Mesendoderm (in vitro differentiated cells): ENCODE measurements around the gene BMP7.

ENCODE experiments used
- DNase-seq: peaks from one replicate; pipeline ENCODE4 v3.0.0; 2013
- H2AK5ac ChIP-seq: 2 replicates; pipeline ENCODE4 v1.6.1; 2013; ENCODE audit warnings: low read length, inconsistent platforms
- H2BK120ac ChIP-seq: 2 replicates; pipeline ENCODE4 v1.6.1; 2013; ENCODE audit warnings: low read depth, mild to moderate bottlenecking, low read length, moderate library complexity, mixed read lengths
- H2BK15ac ChIP-seq: replicated peaks from 2 replicates; pipeline ENCODE4 v1.6.1; 2013; ENCODE audit warnings: low read depth, mild to moderate bottlenecking, moderate library complexity
- H2BK5ac ChIP-seq: 2 replicates; pipeline ENCODE4 v1.6.1; 2013; ENCODE audit warnings: low read length, inconsistent platforms
- H3K18ac ChIP-seq: 2 replicates; pipeline ENCODE4 v1.6.1; 2013; ENCODE audit warnings: mild to moderate bottlenecking, low read length, mixed read lengths
- H3K23ac ChIP-seq: one replicate; pipeline ENCODE4 v1.6.1; 2013; ENCODE audit warnings: low read length
- H3K27ac ChIP-seq: 2 replicates; pipeline ENCODE4 v1.5.1; 2013; ENCODE audit warnings: low read depth, mild to moderate bottlenecking, inconsistent platforms, low read length, moderate library complexity
- H3K27me3 ChIP-seq: 2 replicates; pipeline ENCODE4 v1.6.1; 2013; ENCODE audit warnings: low read length, control low read depth, mild to moderate bottlenecking, inconsistent platforms; ENCODE audit not compliant: insufficient read depth, poor library complexity
- H3K36me3 ChIP-seq: 2 replicates; pipeline ENCODE4 v1.6.1; 2013; ENCODE audit warnings: low read length, inconsistent platforms; ENCODE audit not compliant: control insufficient read depth, insufficient read depth
- H3K4ac ChIP-seq: one replicate; pipeline ENCODE4 v1.6.1; 2013; ENCODE audit warnings: low read depth, mild to moderate bottlenecking, low read length, moderate library complexity
- H3K4me1 ChIP-seq: 2 replicates; pipeline ENCODE4 v1.6.1; 2013; ENCODE audit warnings: low read depth, low read length, inconsistent platforms; ENCODE audit not compliant: control insufficient read depth
- H3K4me2 ChIP-seq: 2 replicates; pipeline ENCODE4 v1.6.1; 2013; ENCODE audit warnings: low read length
- H3K4me3 ChIP-seq: 2 replicates; pipeline ENCODE4 v1.5.1; 2013; ENCODE audit warnings: mild to moderate bottlenecking, low read length
- H3K56ac ChIP-seq: one replicate; pipeline ENCODE4 v1.6.1; 2013; ENCODE audit warnings: low read length
- H3K79me1 ChIP-seq: 2 replicates; pipeline ENCODE4 v1.6.1; 2013; ENCODE audit warnings: low read length, inconsistent platforms
- H3K79me2 ChIP-seq: 2 replicates; pipeline ENCODE4 v1.6.1; 2013; ENCODE audit warnings: mild to moderate bottlenecking, low read length; ENCODE audit not compliant: control insufficient read depth, insufficient read depth
- H3K9ac ChIP-seq: 2 replicates; pipeline ENCODE4 v1.6.1; 2013; ENCODE audit warnings: low read length, inconsistent platforms
- H4K5ac ChIP-seq: one replicate; pipeline ENCODE4 v1.6.1; 2013; ENCODE audit warnings: low read length
- H4K8ac ChIP-seq: one replicate; pipeline ENCODE4 v1.6.1; 2013; ENCODE audit warnings: low read depth, mild to moderate bottlenecking, control low read depth, low read length, moderate library complexity
- WGBS: extraction: QIAGEN DNeasy Blood & Tissue Kit; methylation state at CpG from one replicate; pipeline ENCODE4 v1.1.7; 2013; ENCODE audit warnings: low lambda C conversion rate, missing lambda C conversion rate; ENCODE audit not compliant: insufficient coverage; ENCODE audit errors: extremely low coverage; 5-methylcytosine and 5-hydroxymethylcytosine counted together

The BMP7 gene

GRCh38 chr20:57134804-57135203, 131.6 kb downstream of the BMP7 start:
- H3K27me3 ChIP-seq = no peaks in the 10 kb centered on the region
- H3K4me2 ChIP-seq = no peak overlapping the region
- no peak overlapping the region for H2BK15ac ChIP-seq
- H3K23ac ChIP-seq = no peak overlapping the region
- H3K4me1 ChIP-seq = no peaks in the 10 kb centered on the region
- H3K4me3 ChIP-seq = no peak overlapping the region
- H3K4ac ChIP-seq = no peak overlapping the region
- H3K27ac ChIP-seq = no peak overlapping the region
- DNase-seq = no peak
- H3K56ac ChIP-seq = no peak overlapping the region
- H4K5ac ChIP-seq = no peak overlapping the region
- no peak overlapping the region for H2BK120ac ChIP-seq
- no peaks in the 10 kb centered on the region for H3K36me3 ChIP-seq
- H3K9ac ChIP-seq = no peak overlapping the region
- H3K18ac ChIP-seq = no peak overlapping the region
- H3K79me1 ChIP-seq = no peaks in the 10 kb centered on the region
- no peak overlapping the region for H2AK5ac ChIP-seq
- no peak overlapping the region for H4K8ac ChIP-seq
- no CpG with 5 or more reads among the region's 4 CpGs for WGBS
- H3K79me2 ChIP-seq = no peaks in the 10 kb centered on the region
- no peak overlapping the region for H2BK5ac ChIP-seq

DNA sequence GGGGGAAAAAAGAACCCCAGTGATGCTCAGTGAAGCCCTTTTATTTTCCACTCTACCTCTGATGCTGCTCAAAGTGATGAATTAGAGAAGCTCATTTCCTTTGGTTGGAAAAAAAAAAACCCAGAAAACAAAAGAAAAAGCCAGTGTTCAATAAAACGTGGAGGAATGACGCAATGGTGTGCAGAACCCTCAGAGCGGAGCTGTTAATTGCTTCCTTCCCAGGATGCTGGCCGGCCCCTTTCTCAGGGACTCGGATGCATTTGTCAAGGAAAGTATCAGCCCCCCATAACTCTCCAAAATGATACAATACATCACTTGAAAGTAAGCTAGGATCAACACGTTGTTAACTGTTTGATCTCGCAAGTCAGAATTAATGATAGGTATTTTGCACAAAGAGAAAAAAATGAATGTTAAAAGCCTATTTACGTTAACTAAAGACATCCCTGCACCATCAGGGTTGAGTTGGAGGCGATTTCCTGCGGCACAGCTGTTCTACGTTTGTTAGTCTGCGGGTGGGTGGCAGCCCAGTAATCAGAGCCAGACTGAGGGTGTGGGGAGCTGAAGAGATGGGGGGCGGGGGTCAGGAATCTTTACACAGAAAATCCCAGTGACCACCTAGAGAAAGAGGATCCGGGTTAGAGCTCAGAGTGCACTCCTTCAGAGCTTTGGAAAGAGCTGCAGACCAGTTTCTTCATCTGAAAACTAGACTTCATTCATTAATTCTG, 132.4 kb downstream of the BMP7 start:
- Histone ChIP-seq H2BK120ac (no peak overlapping the region), H2BK15ac (no peak overlapping the region), H3K4me1 (no peaks in the 10 kb centered on the region), H3K79me2 (no peaks in the 10 kb centered on the region), H3K27me3 (no peaks in the 10 kb centered on the region), H3K79me1 (no peaks in the 10 kb centered on the region), H3K4me2 (no peak overlapping the region), H3K36me3 (no peaks in the 10 kb centered on the region), H4K5ac (no peak overlapping the region), H2BK5ac (no peak overlapping the region), H3K18ac (no peak overlapping the region), H3K56ac (no peak overlapping the region), H4K8ac (no peak overlapping the region), H2AK5ac (no peak overlapping the region), H3K4me3 (no peak overlapping the region), H3K9ac (no peak overlapping the region), H3K23ac (no peak overlapping the region), H3K4ac (no peak overlapping the region), H3K27ac (no peak overlapping the region)
- DNase-seq = no peak
- no CpG with 5 or more reads among the region's 14 CpGs for WGBS

DNA sequence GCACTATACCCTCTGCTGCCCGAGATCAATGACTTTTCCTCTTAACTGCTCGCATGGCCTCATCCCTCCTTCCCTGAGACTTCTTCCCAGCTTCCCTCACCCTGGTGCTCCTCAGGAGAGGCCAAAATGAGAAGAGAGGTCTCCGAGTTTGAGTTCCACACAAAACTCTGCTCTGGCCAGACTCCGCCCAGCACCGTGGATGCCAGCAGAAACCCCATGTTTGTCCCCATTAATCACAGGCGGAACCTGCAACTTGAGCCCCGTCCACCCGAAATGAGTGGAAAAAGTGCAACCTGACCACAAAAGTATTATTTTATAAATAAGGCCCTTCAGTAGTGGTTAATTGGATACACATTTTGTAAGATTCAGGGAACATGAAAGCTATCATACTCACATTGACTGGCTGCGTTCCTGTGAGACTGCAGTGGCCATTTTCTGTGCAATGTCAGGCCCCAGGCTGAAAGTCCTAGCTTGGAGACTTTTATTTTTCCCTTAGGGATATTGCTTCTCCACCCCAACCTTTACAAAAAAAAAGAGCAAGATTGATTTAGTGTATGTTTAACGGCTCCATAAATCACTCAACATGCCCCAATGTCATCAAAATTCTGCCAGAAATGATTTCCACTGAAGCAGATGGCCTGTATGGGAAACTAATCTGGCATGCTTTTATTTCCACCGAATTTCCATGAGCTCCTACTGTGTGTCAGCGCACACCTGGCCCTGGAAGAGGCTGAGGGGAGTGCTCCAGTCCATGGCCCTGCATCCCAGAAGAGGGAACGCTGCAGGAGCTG, 134.6 kb downstream of the BMP7 start:
- Histone ChIP-seq H4K8ac (no peak overlapping the region), H3K23ac (no peak overlapping the region), H3K4ac (no peak overlapping the region), H3K27ac (no peak overlapping the region), H2BK120ac (no peak overlapping the region), H3K9ac (no peak overlapping the region), H2BK5ac (no peak overlapping the region), H2AK5ac (no peak overlapping the region), H3K36me3 (no peaks in the 10 kb centered on the region), H3K79me1 (no peaks in the 10 kb centered on the region), H3K79me2 (no peaks in the 10 kb centered on the region), H3K56ac (no peak overlapping the region), H3K4me2 (no peak overlapping the region), H3K18ac (no peak overlapping the region), H4K5ac (no peak overlapping the region), H2BK15ac (no peak overlapping the region), H3K4me3 (no peak overlapping the region), H3K27me3 (no peaks in the 10 kb centered on the region), H3K4me1 (no peaks in the 10 kb centered on the region)
- no peak for DNase-seq
- no CpG with 5 or more reads among the region's 13 CpGs for WGBS

GRCh38 chr20:57131077-57131476, 135.4 kb downstream of the BMP7 start:
- Histone ChIP-seq H3K4ac (no peak overlapping the region), H3K18ac (no peak overlapping the region), H2BK15ac (no peak overlapping the region), H3K27ac (no peak overlapping the region), H4K8ac (no peak overlapping the region), H3K9ac (no peak overlapping the region), H2AK5ac (no peak overlapping the region), H3K23ac (no peak overlapping the region), H3K4me2 (no peak overlapping the region), H3K79me1 (no peaks in the 10 kb centered on the region), H3K36me3 (no peaks in the 10 kb centered on the region), H3K4me3 (no peak overlapping the region), H3K4me1 (no peaks in the 10 kb centered on the region), H2BK120ac (no peak overlapping the region), H3K56ac (no peak overlapping the region), H3K79me2 (no peaks in the 10 kb centered on the region), H2BK5ac (no peak overlapping the region), H3K27me3 (no peaks in the 10 kb centered on the region), H4K5ac (no peak overlapping the region)
- no CpG with 5 or more reads among the region's 10 CpGs for WGBS
- DNase-seq = no peak

DNA sequence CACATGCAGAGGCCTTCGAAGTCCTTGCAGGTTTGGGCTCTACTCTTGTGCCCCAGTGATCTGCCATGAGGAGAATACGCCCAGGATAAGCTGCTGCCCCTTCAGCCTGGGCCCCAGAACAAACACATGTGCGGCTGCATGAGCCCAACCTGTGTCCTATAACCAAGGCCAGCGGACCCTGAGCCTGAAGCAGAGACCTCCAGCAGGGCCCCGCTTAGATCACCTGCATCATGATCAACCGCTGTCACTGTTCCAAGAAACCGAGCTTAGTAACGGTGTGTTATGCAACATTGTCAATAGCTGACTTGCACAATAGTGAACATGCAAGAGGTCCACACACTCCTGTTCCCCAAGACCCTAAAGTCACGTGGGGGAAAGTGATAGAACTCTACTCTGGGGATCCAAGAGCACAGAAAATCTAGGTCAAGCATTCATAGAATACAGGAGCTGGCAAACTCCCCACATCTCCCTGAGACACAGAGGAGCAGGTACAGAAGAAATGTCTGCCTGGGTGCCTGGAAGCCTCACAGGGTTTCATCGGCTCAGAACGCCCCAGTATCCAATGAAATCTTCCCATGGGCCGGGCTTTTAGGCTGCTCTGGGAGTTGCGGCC, 136.2 kb downstream of the BMP7 start:
- no CpG with 5 or more reads among the region's 13 CpGs for WGBS
- H3K56ac ChIP-seq = no peak overlapping the region
- no peak overlapping the region for H4K8ac ChIP-seq
- H3K23ac ChIP-seq = no peak overlapping the region
- no peak for DNase-seq
- no peak overlapping the region for H3K4me2 ChIP-seq
- H2BK120ac ChIP-seq = no peak overlapping the region
- no peak overlapping the region for H2AK5ac ChIP-seq
- no peak overlapping the region for H2BK5ac ChIP-seq
- H4K5ac ChIP-seq = no peak overlapping the region
- no peak overlapping the region for H3K27ac ChIP-seq
- no peaks in the 10 kb centered on the region for H3K36me3 ChIP-seq
- H3K27me3 ChIP-seq = no peaks in the 10 kb centered on the region
- no peaks in the 10 kb centered on the region for H3K4me1 ChIP-seq
- H3K18ac ChIP-seq = no peak overlapping the region
- H3K79me2 ChIP-seq = no peaks in the 10 kb centered on the region
- H3K79me1 ChIP-seq = no peaks in the 10 kb centered on the region
- no peak overlapping the region for H3K4me3 ChIP-seq
- no peak overlapping the region for H3K9ac ChIP-seq
- no peak overlapping the region for H3K4ac ChIP-seq
- H2BK15ac ChIP-seq = no peak overlapping the region
